ENCODE results near the gene PRKG1. TPM values are rescaled to one million over a fixed set of nuclear protein-coding genes. Genes with fewer than 3 reads are reported as not detected.

Gene PRKG1
- total and polyA plus RNA-seq, 2 experiments from 2014 or later: 10.7 to 21.8 TPM

- Histone ChIP-seq H4K20me1 (ENCODE audit: insufficient read depth) (no peaks in the 10 kb centered on the region), H3K4me3 (no peak overlapping the region), H3K4me1 (ENCODE audit: insufficient read depth) (peaks cover 17% of the 10 kb centered on the region), H3K4me2 (ENCODE audit: unreplicated experiment) (peak overlapping the region; percentile 4), H3F3A (ENCODE audit: insufficient read depth) (peaks cover 8% of the 10 kb centered on the region; the same call in 1 of the 2 replicates), H3K27me3 (replicated peaks; ENCODE audit: insufficient read depth) (no peaks in the 10 kb centered on the region), H3K9ac (no peak overlapping the region), H3K36me3 (ENCODE audit: low read depth) (no peaks in the 10 kb centered on the region), H3K79me2 (ENCODE audit: insufficient read depth) (no peaks in the 10 kb centered on the region), H3K27ac (peak overlapping the region; percentile 35), H3K9me3 (ENCODE audit: low read depth) (no peaks in the 10 kb centered on the region), H2AFZ (no peak overlapping the region), H3K9me2 (ENCODE audit: insufficient read depth) (no peaks in the 10 kb centered on the region)
- peak; percentile 73 for DNase-seq
- in situ Hi-C loops (cut with MboI): no loop called here
- no peak for TF ChIP-seq EZH2 (IDR thresholded peaks at IDR 0.05; ENCODE audit: insufficient read depth, poor library complexity, severe bottlenecking)
- TF ChIP-seq EZH2phosphoT487 (IDR thresholded peaks at IDR 0.05; ENCODE audit: insufficient read depth, low read depth): no peak
- WGBS, 2 experiments (ENCODE audit: low coverage in 1 of 2, low lambda C conversion rate in 2 of 2, missing lambda C conversion rate in 2 of 2): 0 to 4% methylated on average over 1 of the region's 1 CpG
Measured at GRCh38 chr10:51524041-51524440, 449.8 kb downstream of the PRKG1 start.

- DNase-seq: no peak
- H3K9ac ChIP-seq: no peak overlapping the region
- no peaks in the 10 kb centered on the region for H3K27me3 ChIP-seq (replicated peaks; ENCODE audit: insufficient read depth)
- no peaks in the 10 kb centered on the region for H3K79me2 ChIP-seq (ENCODE audit: insufficient read depth)
- H3K27ac ChIP-seq: no peak overlapping the region
- TF ChIP-seq EZH2phosphoT487 (IDR thresholded peaks at IDR 0.05; ENCODE audit: insufficient read depth, low read depth): no peak
- TF ChIP-seq EZH2 (IDR thresholded peaks at IDR 0.05; ENCODE audit: insufficient read depth, poor library complexity, severe bottlenecking): no peak
- WGBS, 2 experiments (ENCODE audit: low coverage in 1 of 2, low lambda C conversion rate in 2 of 2, missing lambda C conversion rate in 2 of 2): 87 to 88% methylated on average over 11 of the region's 11 CpGs
- H3K9me3 ChIP-seq (ENCODE audit: low read depth): no peaks in the 10 kb centered on the region
- H2AFZ ChIP-seq: no peak overlapping the region
- H3K4me2 ChIP-seq (ENCODE audit: unreplicated experiment): no peak overlapping the region
- H3K4me3 ChIP-seq: no peak overlapping the region
- no peaks in the 10 kb centered on the region for H3K36me3 ChIP-seq (ENCODE audit: low read depth)
- in situ Hi-C loops (cut with MboI): no loop called here
- peaks cover 1% of the 10 kb centered on the region; the same call in 1 of the 2 replicates for H3F3A ChIP-seq (ENCODE audit: insufficient read depth)
- no peaks in the 10 kb centered on the region for H3K9me2 ChIP-seq (ENCODE audit: insufficient read depth)
- peaks cover 11% of the 10 kb centered on the region for H3K4me1 ChIP-seq (ENCODE audit: insufficient read depth)
- H4K20me1 ChIP-seq (ENCODE audit: insufficient read depth): no peaks in the 10 kb centered on the region
Measured at GRCh38 chr10:51527522-51528219, 453.4 kb downstream of the PRKG1 start.

- no peaks in the 10 kb centered on the region for H3K36me3 ChIP-seq (ENCODE audit: low read depth)
- in situ Hi-C loops (cut with MboI): no loop called here
- no peak overlapping the region for H3K4me3 ChIP-seq
- 57 to 76% methylated on average over 2 of the region's 2 CpGs for WGBS, 2 experiments (ENCODE audit: low coverage in 1 of 2, low lambda C conversion rate in 2 of 2, missing lambda C conversion rate in 2 of 2)
- no peaks in the 10 kb centered on the region for H3K79me2 ChIP-seq (ENCODE audit: insufficient read depth)
- no peaks in the 10 kb centered on the region for H3K9me3 ChIP-seq (ENCODE audit: low read depth)
- H2AFZ ChIP-seq: no peak overlapping the region
- H4K20me1 ChIP-seq (ENCODE audit: insufficient read depth): no peaks in the 10 kb centered on the region
- H3K27ac ChIP-seq: no peak overlapping the region
- TF ChIP-seq EZH2phosphoT487 (IDR thresholded peaks at IDR 0.05; ENCODE audit: insufficient read depth, low read depth) (no peak), EZH2 (IDR thresholded peaks at IDR 0.05; ENCODE audit: insufficient read depth, poor library complexity, severe bottlenecking) (no peak)
- H3F3A ChIP-seq (ENCODE audit: insufficient read depth): no peaks in the 10 kb centered on the region
- no peaks in the 10 kb centered on the region for H3K27me3 ChIP-seq (replicated peaks; ENCODE audit: insufficient read depth)
- DNase-seq: no peak
- H3K9me2 ChIP-seq (ENCODE audit: insufficient read depth): no peaks in the 10 kb centered on the region
- no peak overlapping the region for H3K4me2 ChIP-seq (ENCODE audit: unreplicated experiment)
- H3K9ac ChIP-seq: no peak overlapping the region
- H3K4me1 ChIP-seq (ENCODE audit: insufficient read depth): peaks cover 5% of the 10 kb centered on the region
Measured at GRCh38 chr10:51528527-51528926, 454.2 kb downstream of the PRKG1 start.

GRCh38 chr10:51530541-51530940 is 456.3 kb downstream of the PRKG1 start:
- DNase-seq: no peak
- TF ChIP-seq EZH2 (IDR thresholded peaks at IDR 0.05; ENCODE audit: insufficient read depth, poor library complexity, severe bottlenecking) (no peak), EZH2phosphoT487 (IDR thresholded peaks at IDR 0.05; ENCODE audit: insufficient read depth, low read depth) (no peak)
- Histone ChIP-seq H3K9me3 (ENCODE audit: low read depth) (no peaks in the 10 kb centered on the region), H3K36me3 (ENCODE audit: low read depth) (no peaks in the 10 kb centered on the region), H3K79me2 (ENCODE audit: insufficient read depth) (no peaks in the 10 kb centered on the region), H3F3A (ENCODE audit: insufficient read depth) (no peaks in the 10 kb centered on the region), H2AFZ (no peak overlapping the region), H3K4me1 (ENCODE audit: insufficient read depth) (no peaks in the 10 kb centered on the region), H3K4me2 (ENCODE audit: unreplicated experiment) (no peak overlapping the region), H3K27ac (no peak overlapping the region), H3K4me3 (no peak overlapping the region), H4K20me1 (ENCODE audit: insufficient read depth) (no peaks in the 10 kb centered on the region), H3K9me2 (ENCODE audit: insufficient read depth) (no peaks in the 10 kb centered on the region), H3K9ac (no peak overlapping the region), H3K27me3 (replicated peaks; ENCODE audit: insufficient read depth) (no peaks in the 10 kb centered on the region)
- 49 to 55% methylated on average over 4 of the region's 4 CpGs for WGBS, 2 experiments (ENCODE audit: low coverage in 1 of 2, low lambda C conversion rate in 2 of 2, missing lambda C conversion rate in 2 of 2)
- in situ Hi-C loops (cut with MboI): no loop called here

All from GM23248 (cell line).